ENCODE data around the gene TMPRSS3.

DNA sequence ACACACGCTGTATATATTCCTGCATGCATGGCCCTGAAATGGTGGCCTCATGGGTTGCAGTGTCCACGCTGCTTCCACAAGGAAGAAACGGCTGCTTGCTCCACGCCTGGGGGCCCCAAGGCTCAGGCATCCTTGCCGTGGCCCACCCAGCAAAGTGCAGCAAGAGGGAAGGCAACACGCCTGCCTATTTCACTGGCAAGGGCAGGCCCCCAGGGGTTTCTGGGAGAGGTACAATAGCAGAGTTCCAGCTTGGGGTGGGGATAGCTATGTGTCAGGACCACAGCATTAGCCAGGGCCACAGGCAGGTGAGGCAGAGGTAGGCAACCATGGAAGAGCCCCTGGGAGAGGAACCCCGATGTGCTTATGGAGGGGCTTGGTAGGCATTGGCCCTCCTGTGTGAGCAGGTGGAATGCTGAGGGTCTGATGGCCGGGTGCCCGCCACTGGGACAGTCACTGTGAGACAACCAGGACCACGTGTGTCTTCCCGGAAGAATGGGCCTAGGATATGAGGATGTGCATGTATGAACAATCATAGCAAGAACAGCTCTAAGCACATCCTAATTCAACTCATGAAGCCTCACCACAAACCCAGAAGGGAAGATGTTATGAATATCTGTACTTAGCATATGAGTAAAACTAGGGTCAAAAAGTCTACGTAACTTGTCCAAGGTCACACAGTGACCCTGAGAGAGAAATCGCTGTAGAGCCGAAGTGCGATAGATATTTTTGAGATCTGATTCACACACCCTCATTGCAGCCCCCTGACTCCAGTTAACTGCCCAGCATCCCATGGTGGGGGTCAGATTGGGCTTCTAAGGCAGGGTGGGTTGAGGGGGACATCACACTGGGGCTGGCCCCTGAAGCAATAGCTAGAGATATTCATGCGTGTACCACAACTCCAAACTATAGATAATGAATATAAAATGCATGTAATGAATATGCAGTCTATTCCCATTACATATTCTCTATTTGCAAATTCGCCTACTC is 56.8 kb downstream of the TMPRSS3 start:
- TF ChIP-seq, protein P1, sequence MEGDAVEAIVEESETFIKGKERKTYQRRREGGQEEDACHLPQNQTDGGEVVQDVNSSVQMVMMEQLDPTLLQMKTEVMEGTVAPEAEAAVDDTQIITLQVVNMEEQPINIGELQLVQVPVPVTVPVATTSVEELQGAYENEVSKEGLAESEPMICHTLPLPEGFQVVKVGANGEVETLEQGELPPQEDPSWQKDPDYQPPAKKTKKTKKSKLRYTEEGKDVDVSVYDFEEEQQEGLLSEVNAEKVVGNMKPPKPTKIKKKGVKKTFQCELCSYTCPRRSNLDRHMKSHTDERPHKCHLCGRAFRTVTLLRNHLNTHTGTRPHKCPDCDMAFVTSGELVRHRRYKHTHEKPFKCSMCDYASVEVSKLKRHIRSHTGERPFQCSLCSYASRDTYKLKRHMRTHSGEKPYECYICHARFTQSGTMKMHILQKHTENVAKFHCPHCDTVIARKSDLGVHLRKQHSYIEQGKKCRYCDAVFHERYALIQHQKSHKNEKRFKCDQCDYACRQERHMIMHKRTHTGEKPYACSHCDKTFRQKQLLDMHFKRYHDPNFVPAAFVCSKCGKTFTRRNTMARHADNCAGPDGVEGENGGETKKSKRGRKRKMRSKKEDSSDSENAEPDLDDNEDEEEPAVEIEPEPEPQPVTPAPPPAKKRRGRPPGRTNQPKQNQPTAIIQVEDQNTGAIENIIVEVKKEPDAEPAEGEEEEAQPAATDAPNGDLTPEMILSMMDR (IDR thresholded peaks at IDR 0.05): no peak
- no peak for TF ChIP-seq POLR2A (IDR thresholded peaks at IDR 0.05; ENCODE audit: low read depth)
